HL-60 (cell line): ENCODE data around the gene RSBN1L.

Experiments used
- DNase-seq, 2 experiments: peaks; one replicate each; pipeline ENCODE4 v3.0.0-alpha.2; 2010 to 2020; ENCODE audit warnings: low read depth in 1 of 2, low spot score in 1 of 2
- H3K27ac ChIP-seq: fragments of 250-450 bp; sonication (Bioruptor Pico); replicated peaks from 2 replicates; pipeline ENCODE4 v1.5.1; 2020; ENCODE audit warnings: mild to moderate bottlenecking, moderate library complexity
- H3K27me3 ChIP-seq: fragments of 250-450 bp; sonication (Bioruptor Pico); 2 replicates; pipeline ENCODE4 v1.5.1; 2021; ENCODE audit warnings: mild to moderate bottlenecking, moderate library complexity; ENCODE audit not compliant: insufficient read depth, poor library complexity, severe bottlenecking
- H3K4me3 ChIP-seq: replicated peaks from 2 replicates; pipeline ENCODE4 v1.5.1; 2011; ENCODE audit warnings: mild to moderate bottlenecking, control low read depth, low read length; ENCODE audit not compliant: insufficient read depth
- GABPA ChIP-seq: IDR thresholded peaks from 2 replicates; pipeline ENCODE4 v1.6.1; 2012; ENCODE audit warnings: low read depth
- POLR2AphosphoS5 ChIP-seq: IDR thresholded peaks from 2 replicates; pipeline ENCODE4 v1.6.1; 2012; ENCODE audit warnings: low read depth
- SPI1 ChIP-seq: IDR thresholded peaks from 2 replicates; pipeline ENCODE4 v1.6.1; 2012; ENCODE audit warnings: low read depth, mild to moderate bottlenecking, borderline replicate concordance
- TF ChIP-seq, protein P1 (sequence below): IDR thresholded peaks from one replicate; pipeline ENCODE4 v1.5.1; 2011; ENCODE audit warnings: low read length, control low read depth, inconsistent platforms; ENCODE audit not compliant: insufficient read depth
- TF ChIP-seq, protein P2 (sequence below): IDR thresholded peaks from 2 replicates; pipeline ENCODE4 v1.6.1; 2012; ENCODE audit warnings: low read depth; ENCODE audit not compliant: insufficient replicate concordance

The RSBN1L gene

DNA sequence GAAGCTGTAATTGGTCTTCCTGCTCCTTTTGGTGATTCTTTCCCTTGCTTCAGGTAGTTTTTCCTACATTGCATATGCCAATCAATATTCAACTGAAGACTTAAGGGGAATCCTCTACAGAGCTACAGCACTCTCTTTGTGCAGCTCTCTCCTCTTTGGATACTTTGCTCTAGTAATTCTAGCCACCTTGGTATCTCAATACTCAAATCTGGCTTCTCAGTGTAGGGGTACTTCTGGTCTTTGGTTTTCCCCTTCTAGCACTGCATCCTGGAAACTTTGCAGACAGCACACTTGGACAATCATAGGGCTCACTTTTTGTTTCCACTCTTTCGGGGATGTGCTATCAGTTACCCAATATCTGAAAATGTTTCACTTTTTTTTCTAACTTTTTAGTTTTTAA lies 112.3 kb downstream of the RSBN1L start:
- Histone ChIP-seq H3K4me3 (no peak overlapping the region), H3K27me3 (no peaks in the 10 kb centered on the region), H3K27ac (no peak overlapping the region)
- TF ChIP-seq GABPA (no peak), SPI1 (no peak), POLR2AphosphoS5 (no peak)
- TF ChIP-seq, protein P1, sequence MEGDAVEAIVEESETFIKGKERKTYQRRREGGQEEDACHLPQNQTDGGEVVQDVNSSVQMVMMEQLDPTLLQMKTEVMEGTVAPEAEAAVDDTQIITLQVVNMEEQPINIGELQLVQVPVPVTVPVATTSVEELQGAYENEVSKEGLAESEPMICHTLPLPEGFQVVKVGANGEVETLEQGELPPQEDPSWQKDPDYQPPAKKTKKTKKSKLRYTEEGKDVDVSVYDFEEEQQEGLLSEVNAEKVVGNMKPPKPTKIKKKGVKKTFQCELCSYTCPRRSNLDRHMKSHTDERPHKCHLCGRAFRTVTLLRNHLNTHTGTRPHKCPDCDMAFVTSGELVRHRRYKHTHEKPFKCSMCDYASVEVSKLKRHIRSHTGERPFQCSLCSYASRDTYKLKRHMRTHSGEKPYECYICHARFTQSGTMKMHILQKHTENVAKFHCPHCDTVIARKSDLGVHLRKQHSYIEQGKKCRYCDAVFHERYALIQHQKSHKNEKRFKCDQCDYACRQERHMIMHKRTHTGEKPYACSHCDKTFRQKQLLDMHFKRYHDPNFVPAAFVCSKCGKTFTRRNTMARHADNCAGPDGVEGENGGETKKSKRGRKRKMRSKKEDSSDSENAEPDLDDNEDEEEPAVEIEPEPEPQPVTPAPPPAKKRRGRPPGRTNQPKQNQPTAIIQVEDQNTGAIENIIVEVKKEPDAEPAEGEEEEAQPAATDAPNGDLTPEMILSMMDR: no peak
- TF ChIP-seq, protein P2, sequence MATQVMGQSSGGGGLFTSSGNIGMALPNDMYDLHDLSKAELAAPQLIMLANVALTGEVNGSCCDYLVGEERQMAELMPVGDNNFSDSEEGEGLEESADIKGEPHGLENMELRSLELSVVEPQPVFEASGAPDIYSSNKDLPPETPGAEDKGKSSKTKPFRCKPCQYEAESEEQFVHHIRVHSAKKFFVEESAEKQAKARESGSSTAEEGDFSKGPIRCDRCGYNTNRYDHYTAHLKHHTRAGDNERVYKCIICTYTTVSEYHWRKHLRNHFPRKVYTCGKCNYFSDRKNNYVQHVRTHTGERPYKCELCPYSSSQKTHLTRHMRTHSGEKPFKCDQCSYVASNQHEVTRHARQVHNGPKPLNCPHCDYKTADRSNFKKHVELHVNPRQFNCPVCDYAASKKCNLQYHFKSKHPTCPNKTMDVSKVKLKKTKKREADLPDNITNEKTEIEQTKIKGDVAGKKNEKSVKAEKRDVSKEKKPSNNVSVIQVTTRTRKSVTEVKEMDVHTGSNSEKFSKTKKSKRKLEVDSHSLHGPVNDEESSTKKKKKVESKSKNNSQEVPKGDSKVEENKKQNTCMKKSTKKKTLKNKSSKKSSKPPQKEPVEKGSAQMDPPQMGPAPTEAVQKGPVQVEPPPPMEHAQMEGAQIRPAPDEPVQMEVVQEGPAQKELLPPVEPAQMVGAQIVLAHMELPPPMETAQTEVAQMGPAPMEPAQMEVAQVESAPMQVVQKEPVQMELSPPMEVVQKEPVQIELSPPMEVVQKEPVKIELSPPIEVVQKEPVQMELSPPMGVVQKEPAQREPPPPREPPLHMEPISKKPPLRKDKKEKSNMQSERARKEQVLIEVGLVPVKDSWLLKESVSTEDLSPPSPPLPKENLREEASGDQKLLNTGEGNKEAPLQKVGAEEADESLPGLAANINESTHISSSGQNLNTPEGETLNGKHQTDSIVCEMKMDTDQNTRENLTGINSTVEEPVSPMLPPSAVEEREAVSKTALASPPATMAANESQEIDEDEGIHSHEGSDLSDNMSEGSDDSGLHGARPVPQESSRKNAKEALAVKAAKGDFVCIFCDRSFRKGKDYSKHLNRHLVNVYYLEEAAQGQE: no peak
- no peak for DNase-seq

DNA sequence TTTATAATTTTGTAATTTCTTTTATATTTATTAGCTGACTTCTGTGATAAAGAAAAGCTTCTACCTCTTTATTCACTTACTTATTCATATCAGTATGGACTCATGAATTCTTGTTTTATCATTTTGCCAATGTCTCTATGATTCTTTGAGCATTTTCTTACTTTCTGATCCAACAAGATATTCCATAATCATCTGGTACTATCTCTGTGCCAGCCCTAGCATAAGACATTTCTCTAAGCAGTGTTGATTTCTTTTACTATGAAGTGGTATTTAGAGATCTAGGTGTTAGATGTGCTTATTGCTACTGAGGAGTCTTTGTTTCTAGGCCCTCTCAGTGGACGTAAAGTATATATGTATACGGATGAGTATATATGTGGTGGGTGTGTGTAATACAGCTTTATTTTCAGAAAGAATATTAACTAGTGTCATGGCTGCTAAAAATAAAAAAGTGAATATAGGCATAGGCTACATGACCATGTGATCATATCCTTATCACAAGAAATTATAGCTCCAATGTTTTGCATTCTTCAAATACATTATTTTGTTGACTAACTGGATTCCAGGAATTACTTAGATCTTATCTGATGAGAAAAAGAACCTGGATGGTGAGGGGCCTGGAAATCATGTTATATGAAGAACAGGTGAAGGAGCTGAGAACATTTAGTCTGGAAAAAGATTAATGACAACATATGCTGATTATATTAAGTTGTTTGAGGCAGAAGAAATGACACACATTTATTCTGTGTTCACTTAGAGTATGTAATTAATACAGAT lies 115.4 kb downstream of the RSBN1L start:
- no peak overlapping the region for H3K27ac ChIP-seq
- TF ChIP-seq GABPA (no peak), POLR2AphosphoS5 (no peak), SPI1 (no peak)
- TF ChIP-seq, protein P2: no peak
- H3K4me3 ChIP-seq: no peak overlapping the region
- no peaks in the 10 kb centered on the region for H3K27me3 ChIP-seq
- DNase-seq: no peak

DNA sequence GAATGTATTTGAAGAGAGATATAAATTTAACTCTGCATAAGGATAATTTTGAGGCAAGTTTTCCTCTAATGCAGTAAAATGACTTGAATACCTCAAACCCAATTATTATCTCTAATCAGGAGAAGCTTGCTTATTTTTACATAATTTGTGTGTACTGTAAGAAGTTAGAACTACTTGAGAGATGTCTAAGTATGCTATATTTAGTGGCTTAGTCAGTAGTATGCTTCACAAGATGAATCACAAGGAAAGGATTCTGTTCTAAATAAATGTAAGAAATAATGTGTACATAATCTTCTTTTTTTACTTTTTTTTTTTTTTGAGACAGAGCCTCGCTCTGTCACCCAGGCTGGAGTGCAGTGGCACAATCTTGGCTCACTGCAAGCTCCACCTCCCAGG lies 116.0 kb downstream of the RSBN1L start:
- H3K27me3 ChIP-seq: no peaks in the 10 kb centered on the region
- TF ChIP-seq, protein P2: no peak
- H3K4me3 ChIP-seq: no peak overlapping the region
- no peak for DNase-seq
- no peak overlapping the region for H3K27ac ChIP-seq

DNA sequence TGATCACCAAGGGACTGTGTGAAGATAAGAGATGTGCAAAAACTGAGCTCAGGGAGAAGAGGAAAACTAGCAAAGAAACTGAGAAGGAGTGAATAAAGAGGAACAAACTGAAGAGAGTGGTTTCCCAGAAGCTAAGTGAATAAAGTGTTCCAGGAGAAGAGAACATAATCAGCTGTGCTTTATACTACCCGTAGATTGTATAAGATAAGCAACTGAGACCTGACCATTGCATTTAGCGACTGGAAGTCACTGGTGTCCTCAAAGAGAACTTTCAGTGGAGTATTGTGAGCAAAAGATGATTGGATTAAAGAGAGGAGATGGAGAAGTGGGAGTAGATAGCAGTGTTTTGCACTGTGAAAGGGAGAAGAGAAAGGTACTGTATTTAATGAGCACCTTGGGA lies 116.9 kb downstream of the RSBN1L start:
- H3K27me3 ChIP-seq: no peaks in the 10 kb centered on the region
- H3K27ac ChIP-seq: no peak overlapping the region
- H3K4me3 ChIP-seq: no peak overlapping the region
- TF ChIP-seq GABPA (no peak), SPI1 (no peak), POLR2AphosphoS5 (no peak)
- TF ChIP-seq, protein P1: no peak
- TF ChIP-seq, protein P2: no peak
- no peak for DNase-seq
